ENCODE results near the gene FOXF1.

Gene FOXF1

GRCh38 chr16:86531191-86531545 is 20.8 kb downstream of the FOXF1 start:
- TF ChIP-seq CTCF (conservative IDR thresholded peaks at IDR 0.05; ENCODE audit: low read length), result no peak
- DNase-seq (ENCODE audit: low read depth), result no peak
- H3K4me3 ChIP-seq (ENCODE audit: low read length), result no peak overlapping the region

- TF ChIP-seq CTCF (conservative IDR thresholded peaks at IDR 0.05; ENCODE audit: low read length), result no peak
- no peak for DNase-seq (ENCODE audit: low read depth)
- no peak overlapping the region for H3K4me3 ChIP-seq (ENCODE audit: low read length)
These were observed 21.6 kb downstream of the FOXF1 start for GRCh38 chr16:86531641-86532525.

- DNase-seq (ENCODE audit: low read depth), result no peak
- TF ChIP-seq CTCF (conservative IDR thresholded peaks at IDR 0.05; ENCODE audit: low read length), result no peak
- no peak overlapping the region for H3K4me3 ChIP-seq (ENCODE audit: low read length)
These were observed 22.1 kb downstream of the FOXF1 start for GRCh38 chr16:86532526-86532815.

- no peak for TF ChIP-seq CTCF (conservative IDR thresholded peaks at IDR 0.05; ENCODE audit: low read length)
- DNase-seq (ENCODE audit: low read depth), result no peak
- H3K4me3 ChIP-seq (ENCODE audit: low read length), result no peak overlapping the region
These were observed 22.7 kb downstream of the FOXF1 start for GRCh38 chr16:86533076-86533475.

GRCh38 chr16:86533767-86534351 is 23.5 kb downstream of the FOXF1 start:
- DNase-seq (ENCODE audit: low read depth), result no peak
- no peak for TF ChIP-seq CTCF (conservative IDR thresholded peaks at IDR 0.05; ENCODE audit: low read length)

GRCh38 chr16:86534779-86535615 is 24.7 kb downstream of the FOXF1 start:
- TF ChIP-seq CTCF (conservative IDR thresholded peaks at IDR 0.05; ENCODE audit: low read length), result no peak
- no peak for DNase-seq (ENCODE audit: low read depth)
- no peak overlapping the region for H3K4me3 ChIP-seq (ENCODE audit: low read length)

More at GRCh38 chr16:86533767-86534351, 23.5 kb downstream of the FOXF1 start:
- H3K4me3 ChIP-seq (ENCODE audit: low read length), result no peak overlapping the region

Data from AG10803 (cell line).